NCI-H524 treated with DMSO at 0.1 percent for 48 hours (cell line): Measurements from ENCODE around the gene KCNK6.

Experiments
- DNase-seq: peaks from one replicate; lab custom pipeline; 2025; lab: John Stamatoyannopoulos, UW

KCNK6 gene

GRCh38 chr19:38319421-38320258 lies at the start of gene KCNK6:
KCNK6 (plus strand) TSS chr19:38319845; CDS start chr19:38319951, 106 bp downstream.
- no peak for DNase-seq

- no peak for DNase-seq
Measured at GRCh38 chr19:38270587-38271167, 49.0 kb upstream of the KCNK6 start.

- DNase-seq = no peak
Measured at GRCh38 chr19:38273499-38273898, 46.1 kb upstream of the KCNK6 start.

GRCh38 chr19:38274739-38275138 lies 44.9 kb upstream of the KCNK6 start:
- DNase-seq = no peak

GRCh38 chr19:38276942-38277517 lies 42.6 kb upstream of the KCNK6 start:
- DNase-seq = no peak

- no peak for DNase-seq
Measured at GRCh38 chr19:38277549-38277948, 42.1 kb upstream of the KCNK6 start.

- no peak for DNase-seq
Measured at GRCh38 chr19:38277969-38278680, 41.5 kb upstream of the KCNK6 start.

GRCh38 chr19:38278751-38279150 lies 40.9 kb upstream of the KCNK6 start:
- DNase-seq = no peak

- DNase-seq = no peak
Measured at GRCh38 chr19:38280030-38280921, 39.4 kb upstream of the KCNK6 start.

GRCh38 chr19:38281811-38282566 lies 37.7 kb upstream of the KCNK6 start:
- no peak for DNase-seq

GRCh38 chr19:38283271-38283670 lies 36.4 kb upstream of the KCNK6 start:
- DNase-seq = no peak

- no peak for DNase-seq
Measured at GRCh38 chr19:38284422-38284821, 35.2 kb upstream of the KCNK6 start.

GRCh38 chr19:38285567-38285966 lies 34.1 kb upstream of the KCNK6 start:
- no peak for DNase-seq

GRCh38 chr19:38287604-38288003 lies 32.0 kb upstream of the KCNK6 start:
- DNase-seq = no peak

- no peak for DNase-seq
Measured at GRCh38 chr19:38288123-38288855, 31.4 kb upstream of the KCNK6 start.

- DNase-seq = no peak
Measured at GRCh38 chr19:38289955-38290354, 29.7 kb upstream of the KCNK6 start.

- DNase-seq = no peak
Measured at GRCh38 chr19:38290631-38291147, 29.0 kb upstream of the KCNK6 start.

GRCh38 chr19:38291855-38292254 lies 27.8 kb upstream of the KCNK6 start:
- DNase-seq = no peak

GRCh38 chr19:38293281-38293680 lies 26.4 kb upstream of the KCNK6 start:
- no peak for DNase-seq

GRCh38 chr19:38294090-38294489 lies 25.6 kb upstream of the KCNK6 start:
- DNase-seq = no peak
